ENCODE data around the gene CHST11. TPM values are rescaled to one million over a fixed set of nuclear protein-coding genes. Genes with fewer than 3 reads are reported as not detected.

The CHST11 gene
- polyA plus RNA-seq, 1 donor (not counting 4 experiments of a cell fraction or from before 2014, with no cell fraction given) = 11.9 TPM

DNA sequence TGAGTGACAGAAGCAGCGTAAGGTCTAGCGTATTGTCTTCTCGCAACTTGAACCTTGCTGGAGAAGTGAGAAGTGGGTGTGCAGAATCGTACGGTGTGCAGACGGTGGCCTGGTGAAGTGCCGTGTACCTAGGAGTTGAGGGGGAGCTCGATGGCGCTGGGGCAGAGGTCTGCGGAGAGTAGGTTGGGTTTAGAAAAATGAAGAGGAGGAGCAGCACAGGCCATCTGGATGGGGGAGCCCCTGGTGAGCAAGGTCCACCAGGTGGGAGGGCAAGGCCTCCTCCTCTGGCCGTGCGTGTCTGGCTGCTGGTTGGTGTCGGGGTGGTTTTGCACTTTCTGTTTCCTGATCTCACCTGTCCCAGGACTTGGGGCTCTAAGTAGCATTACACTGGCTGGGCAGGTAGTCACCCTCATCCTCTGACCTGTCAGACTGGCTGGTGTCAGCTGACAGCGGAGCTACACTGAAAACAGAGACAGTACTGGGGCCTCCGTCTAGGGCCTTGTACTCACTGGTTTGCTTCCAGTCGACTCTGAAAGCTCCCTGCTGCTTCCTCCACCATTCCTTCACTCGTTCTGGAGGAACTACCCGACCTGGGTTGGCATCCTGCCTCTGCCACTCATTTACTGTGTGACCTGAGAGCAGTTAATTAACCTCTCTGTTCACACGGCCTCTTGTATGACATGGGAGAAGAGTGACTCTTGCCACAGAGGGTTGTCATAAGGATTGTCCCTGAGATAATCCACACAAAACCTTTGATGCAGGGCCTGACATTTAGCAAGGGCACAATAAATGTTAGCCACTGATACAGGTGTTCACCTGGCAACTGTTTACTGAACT lies 273.1 kb downstream of the CHST11 start:
- Histone ChIP-seq H3K4me1 (ENCODE audit: control insufficient read depth, extremely low read depth, insufficient read depth, low read length) (no peaks in the 10 kb centered on the region), H4K20me1 (ENCODE audit: control insufficient read depth, extremely low read depth, insufficient read depth, low read length) (no peaks in the 10 kb centered on the region), H3K9ac (ENCODE audit: control insufficient read depth, extremely low read depth, insufficient read depth, low read length) (no peak overlapping the region), H3K4me3 (ENCODE audit: control insufficient read depth in 2 of 3, extremely low read depth in 1 of 3, insufficient read depth in 2 of 3, low read depth in 1 of 3, low read length in 3 of 3) (no peak overlapping the region), H3K27ac (ENCODE audit: control insufficient read depth, insufficient read depth, low read length) (no peak overlapping the region), H3K9me1 (ENCODE audit: control insufficient read depth, extremely low read depth, insufficient read depth, low read length) (no peaks in the 10 kb centered on the region), H2AFZ (ENCODE audit: control insufficient read depth, low read length) (no peak overlapping the region), H3K27me3 (ENCODE audit: control insufficient read depth, extremely low read depth, insufficient read depth, low read length) (no peaks in the 10 kb centered on the region), H3K9me3 (ENCODE audit: control insufficient read depth, low read depth, low read length) (no peaks in the 10 kb centered on the region), H3K36me3 (ENCODE audit: control insufficient read depth in 2 of 2, extremely low read depth in 1 of 2, insufficient read depth in 2 of 2, low read length in 2 of 2) (peaks cover 0 to 2% of the 10 kb centered on the region in 2 experiments), H3K79me2 (ENCODE audit: control insufficient read depth, insufficient read depth, low read length) (no peaks in the 10 kb centered on the region), H3K4me2 (ENCODE audit: control insufficient read depth, extremely low read depth, insufficient read depth, low read depth, low read length) (no peak overlapping the region)
- FAIRE-seq (no peak), DNase-seq (ENCODE audit: low read depth, low spot score) (no peak)
- dilution Hi-C loops (cut with MboI; ENCODE audit: extremely low pct_ligation_motif_present, low sequenced_read_pairs) = no loop called here
- no peak for TF ChIP-seq EZH2 (IDR thresholded peaks at IDR 0.05; ENCODE audit: low read length)
- TF ChIP-seq, protein P1, sequence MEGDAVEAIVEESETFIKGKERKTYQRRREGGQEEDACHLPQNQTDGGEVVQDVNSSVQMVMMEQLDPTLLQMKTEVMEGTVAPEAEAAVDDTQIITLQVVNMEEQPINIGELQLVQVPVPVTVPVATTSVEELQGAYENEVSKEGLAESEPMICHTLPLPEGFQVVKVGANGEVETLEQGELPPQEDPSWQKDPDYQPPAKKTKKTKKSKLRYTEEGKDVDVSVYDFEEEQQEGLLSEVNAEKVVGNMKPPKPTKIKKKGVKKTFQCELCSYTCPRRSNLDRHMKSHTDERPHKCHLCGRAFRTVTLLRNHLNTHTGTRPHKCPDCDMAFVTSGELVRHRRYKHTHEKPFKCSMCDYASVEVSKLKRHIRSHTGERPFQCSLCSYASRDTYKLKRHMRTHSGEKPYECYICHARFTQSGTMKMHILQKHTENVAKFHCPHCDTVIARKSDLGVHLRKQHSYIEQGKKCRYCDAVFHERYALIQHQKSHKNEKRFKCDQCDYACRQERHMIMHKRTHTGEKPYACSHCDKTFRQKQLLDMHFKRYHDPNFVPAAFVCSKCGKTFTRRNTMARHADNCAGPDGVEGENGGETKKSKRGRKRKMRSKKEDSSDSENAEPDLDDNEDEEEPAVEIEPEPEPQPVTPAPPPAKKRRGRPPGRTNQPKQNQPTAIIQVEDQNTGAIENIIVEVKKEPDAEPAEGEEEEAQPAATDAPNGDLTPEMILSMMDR (optimal IDR thresholded peaks at IDR 0.05 in 1 of 3, IDR thresholded peaks at IDR 0.05 in 1 of 3, conservative IDR thresholded peaks at IDR 0.05 in 1 of 3; ENCODE audit: extremely low read depth in 1 of 3, insufficient read depth in 2 of 3, low read length in 3 of 3) = no peak

DNA sequence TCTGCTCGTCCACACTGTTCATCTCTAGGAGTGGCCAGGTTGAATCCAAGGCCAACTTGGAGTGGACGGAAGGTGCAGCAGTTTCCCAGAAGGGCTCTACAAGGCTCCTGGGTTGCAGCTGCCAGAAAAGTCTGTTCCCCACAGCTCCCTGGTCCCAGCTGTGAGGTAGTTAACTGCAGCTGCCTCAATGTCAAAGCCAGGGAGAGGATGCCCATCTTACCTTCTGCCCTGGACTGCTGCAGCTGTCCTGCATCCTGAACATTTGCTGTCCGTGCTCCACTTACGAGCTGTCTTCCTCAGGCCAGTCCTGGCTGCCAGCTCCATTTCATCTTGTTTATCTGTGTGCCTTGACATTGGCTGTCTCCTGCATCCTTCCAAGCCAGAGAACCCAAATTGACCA lies 274.0 kb downstream of the CHST11 start:
- H3K4me3 ChIP-seq (ENCODE audit: control insufficient read depth in 2 of 3, extremely low read depth in 1 of 3, insufficient read depth in 2 of 3, low read depth in 1 of 3, low read length in 3 of 3) = no peak overlapping the region
- H3K79me2 ChIP-seq (ENCODE audit: control insufficient read depth, insufficient read depth, low read length) = no peaks in the 10 kb centered on the region
- DNase-seq (ENCODE audit: low read depth, low spot score) (no peak), FAIRE-seq (no peak)
- no peaks in the 10 kb centered on the region for H3K9me1 ChIP-seq (ENCODE audit: control insufficient read depth, extremely low read depth, insufficient read depth, low read length)
- TF ChIP-seq, protein P1 (optimal IDR thresholded peaks at IDR 0.05 in 1 of 3, IDR thresholded peaks at IDR 0.05 in 1 of 3, conservative IDR thresholded peaks at IDR 0.05 in 1 of 3; ENCODE audit: extremely low read depth in 1 of 3, insufficient read depth in 2 of 3, low read length in 3 of 3) = no peak
- no peak for TF ChIP-seq EZH2 (IDR thresholded peaks at IDR 0.05; ENCODE audit: low read length)
- H3K4me1 ChIP-seq (ENCODE audit: control insufficient read depth, extremely low read depth, insufficient read depth, low read length) = no peaks in the 10 kb centered on the region
- no peak overlapping the region for H3K9ac ChIP-seq (ENCODE audit: control insufficient read depth, extremely low read depth, insufficient read depth, low read length)
- no peaks in the 10 kb centered on the region for H3K9me3 ChIP-seq (ENCODE audit: control insufficient read depth, low read depth, low read length)
- no peaks in the 10 kb centered on the region for H3K27me3 ChIP-seq (ENCODE audit: control insufficient read depth, extremely low read depth, insufficient read depth, low read length)
- no peak overlapping the region for H3K27ac ChIP-seq (ENCODE audit: control insufficient read depth, insufficient read depth, low read length)
- H2AFZ ChIP-seq (ENCODE audit: control insufficient read depth, low read length) = no peak overlapping the region
- no peaks in the 10 kb centered on the region for H4K20me1 ChIP-seq (ENCODE audit: control insufficient read depth, extremely low read depth, insufficient read depth, low read length)
- H3K4me2 ChIP-seq (ENCODE audit: control insufficient read depth, extremely low read depth, insufficient read depth, low read depth, low read length) = no peak overlapping the region
- dilution Hi-C loops (cut with MboI; ENCODE audit: extremely low pct_ligation_motif_present, low sequenced_read_pairs) = no loop called here
- peaks cover 0 to 2% of the 10 kb centered on the region in 2 experiments for H3K36me3 ChIP-seq (ENCODE audit: control insufficient read depth in 2 of 2, extremely low read depth in 1 of 2, insufficient read depth in 2 of 2, low read length in 2 of 2)
